GM18505 (cell line): ENCODE results near the gene NAA30.

ENCODE experiments used
- ATAC-seq: cut with Tn5 transposase; IDR thresholded peaks from one replicate; pipeline ENCODE4 v1.9.1; 2021; ENCODE audit not compliant: unreplicated experiment
- POLR2A ChIP-seq: IDR thresholded peaks from 4 replicates; pipeline ENCODE4 v1.6.1; 2011; ENCODE audit warnings: borderline replicate concordance; ENCODE audit not compliant: insufficient read depth, insufficient read length; ENCODE audit errors: extremely low read depth

Gene NAA30

DNA sequence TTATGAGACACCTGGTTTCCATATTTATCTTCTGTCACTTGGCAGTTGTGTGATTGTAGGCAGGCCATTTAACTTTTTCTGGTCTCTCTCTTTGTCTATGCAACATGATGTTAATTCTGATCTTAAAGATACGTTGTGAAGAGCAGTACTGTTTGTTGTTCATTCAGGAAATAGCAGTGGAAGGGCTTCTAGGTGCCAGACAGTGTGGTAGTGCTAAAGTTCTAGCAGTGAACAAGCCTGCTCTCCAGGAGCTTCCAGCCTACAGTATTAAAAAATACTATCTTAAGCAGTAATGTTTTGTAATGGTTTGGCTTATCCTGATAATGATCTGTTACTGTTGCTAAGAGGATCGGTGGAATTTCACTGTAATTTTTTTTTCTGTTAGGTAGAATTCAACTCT lies 15.2 kb downstream of the NAA30 start:
- ATAC-seq: no peak
- no peak for TF ChIP-seq POLR2A

DNA sequence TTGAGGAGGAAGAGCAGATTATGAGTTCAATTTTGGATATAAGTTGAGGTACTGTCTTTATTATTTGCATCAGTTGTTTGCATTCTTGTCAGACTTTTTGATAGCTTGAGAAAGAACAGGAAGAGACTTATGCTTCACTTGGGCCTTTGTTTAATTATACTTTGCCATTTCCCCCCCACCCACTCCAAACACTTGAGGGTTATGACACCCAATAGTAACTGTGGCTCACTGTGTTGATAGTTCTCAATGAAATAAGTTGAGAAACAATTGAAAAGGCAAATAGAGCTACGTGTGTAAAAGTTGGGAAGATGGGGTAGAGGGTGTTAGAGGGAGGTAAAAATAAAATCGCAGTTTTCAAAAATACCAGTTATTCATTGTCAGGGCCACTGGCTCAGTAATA lies 17.7 kb downstream of the NAA30 start:
- no peak for ATAC-seq
- no peak for TF ChIP-seq POLR2A

DNA sequence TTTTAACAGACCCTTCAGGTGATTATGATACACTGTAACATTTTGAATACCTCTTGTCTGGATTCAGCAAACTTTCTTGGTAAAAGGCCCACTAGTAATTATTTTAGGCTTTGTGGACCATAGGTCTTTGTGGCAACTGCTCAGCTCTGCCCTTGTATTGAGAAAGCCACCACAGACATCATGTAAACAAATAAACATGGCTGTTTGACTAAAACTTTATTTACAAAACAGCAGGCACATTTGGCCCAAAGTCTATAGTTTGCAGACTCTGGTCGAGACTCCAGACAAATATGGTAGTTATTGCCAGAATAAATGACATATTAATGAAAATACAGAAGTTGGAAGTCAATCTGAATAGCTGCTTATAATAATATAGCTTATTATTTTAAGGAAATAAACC lies 18.2 kb downstream of the NAA30 start:
- no peak for TF ChIP-seq POLR2A
- ATAC-seq: no peak

DNA sequence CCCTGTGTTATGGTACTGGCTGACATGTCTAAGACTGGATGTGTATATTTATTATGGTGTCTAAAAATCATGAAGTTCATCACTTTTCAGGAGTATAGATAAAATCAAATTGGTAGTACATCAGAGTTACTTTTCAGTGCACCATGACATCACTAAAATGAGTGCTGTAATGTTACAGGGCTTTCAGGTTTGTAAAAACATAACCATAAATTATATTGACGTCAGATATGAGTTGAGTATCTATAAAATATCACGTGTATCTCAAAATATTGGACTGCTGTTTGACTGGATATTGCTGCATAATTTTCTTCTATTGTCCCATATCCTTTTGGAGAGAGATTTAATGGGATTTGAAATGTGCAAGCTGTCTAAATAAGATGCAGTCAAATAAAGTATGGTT lies 22.0 kb downstream of the NAA30 start:
- ATAC-seq: no peak
- TF ChIP-seq POLR2A: no peak

DNA sequence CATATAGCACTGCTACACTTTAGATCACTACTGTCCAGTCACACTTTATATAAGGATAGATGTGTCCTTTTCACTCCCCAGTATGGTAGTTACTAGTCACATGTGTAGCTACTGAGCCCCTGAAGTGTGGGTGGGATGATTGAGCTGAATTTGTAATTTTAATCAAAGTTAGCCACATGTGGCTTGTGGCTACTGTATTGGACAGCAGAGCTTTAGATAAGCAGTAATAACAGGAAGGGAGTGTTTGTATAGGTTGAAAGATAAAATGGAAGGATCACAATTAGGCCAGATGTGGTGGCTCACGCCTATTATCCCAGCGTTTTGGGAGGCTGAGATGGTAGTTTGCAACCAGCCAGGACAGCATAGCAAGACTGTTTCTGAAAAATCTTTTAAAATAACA lies 23.5 kb downstream of the NAA30 start:
- no peak for ATAC-seq
- TF ChIP-seq POLR2A: no peak

DNA sequence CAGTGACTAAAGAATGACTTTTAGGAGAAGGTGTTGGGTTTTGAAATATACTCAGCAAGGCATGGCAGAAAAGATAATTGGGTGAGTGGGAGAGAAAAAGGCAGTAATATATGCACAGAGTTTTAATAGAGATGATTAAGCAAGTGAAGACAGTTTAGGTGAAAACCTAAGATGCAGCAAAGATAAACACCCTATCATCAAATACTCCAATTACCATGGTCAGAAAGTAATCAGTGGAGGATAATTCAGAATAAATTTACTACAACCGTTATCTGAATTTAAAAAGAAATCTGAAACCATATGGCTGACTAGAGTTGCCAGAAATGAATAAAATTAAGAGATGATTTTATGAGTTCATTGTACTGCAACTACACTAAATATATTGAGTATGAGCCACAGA lies 26.8 kb downstream of the NAA30 start:
- no peak for TF ChIP-seq POLR2A
- no peak for ATAC-seq

DNA sequence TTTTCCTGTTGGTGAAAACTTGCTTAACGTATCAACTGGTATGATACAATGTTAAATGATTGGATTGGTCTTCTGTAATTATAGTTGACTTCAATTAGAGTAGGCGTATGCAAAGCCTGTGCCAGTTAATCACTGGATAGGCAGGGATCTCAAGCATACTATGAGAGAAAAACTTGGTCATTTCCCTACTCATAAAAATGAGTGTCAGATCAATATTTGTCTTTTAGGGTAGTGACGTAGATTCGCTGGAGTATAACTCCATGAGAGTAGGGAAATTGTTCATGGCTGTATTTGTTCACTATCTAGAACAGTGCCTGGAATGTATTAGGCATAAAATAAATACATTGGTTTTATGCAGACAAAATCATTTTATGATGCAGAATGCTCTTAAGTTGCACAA lies 28.6 kb downstream of the NAA30 start:
- no peak for ATAC-seq

DNA sequence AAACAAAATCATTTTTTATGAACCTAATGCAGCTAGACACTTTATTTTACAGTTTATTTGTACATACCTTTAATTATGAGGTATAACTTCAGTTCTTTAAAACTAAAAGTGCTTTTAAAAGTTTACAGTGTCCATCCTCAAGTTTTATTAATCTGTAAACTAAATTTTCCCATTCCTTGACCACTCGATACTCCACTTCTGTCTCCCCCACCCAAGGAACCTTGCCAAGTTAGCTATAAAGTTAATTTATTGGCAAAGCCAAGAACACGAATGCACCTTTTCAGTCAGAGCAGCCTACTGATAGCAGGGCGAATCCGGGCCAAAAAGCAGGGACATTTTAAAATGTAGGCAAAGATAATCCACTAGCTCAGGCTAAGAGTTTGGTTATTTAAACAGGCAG lies 29.6 kb downstream of the NAA30 start:
- no peak for ATAC-seq
- no peak for TF ChIP-seq POLR2A

More for the DNA sequence above, 28.6 kb downstream of the NAA30 start:
- TF ChIP-seq POLR2A: no peak

DNA sequence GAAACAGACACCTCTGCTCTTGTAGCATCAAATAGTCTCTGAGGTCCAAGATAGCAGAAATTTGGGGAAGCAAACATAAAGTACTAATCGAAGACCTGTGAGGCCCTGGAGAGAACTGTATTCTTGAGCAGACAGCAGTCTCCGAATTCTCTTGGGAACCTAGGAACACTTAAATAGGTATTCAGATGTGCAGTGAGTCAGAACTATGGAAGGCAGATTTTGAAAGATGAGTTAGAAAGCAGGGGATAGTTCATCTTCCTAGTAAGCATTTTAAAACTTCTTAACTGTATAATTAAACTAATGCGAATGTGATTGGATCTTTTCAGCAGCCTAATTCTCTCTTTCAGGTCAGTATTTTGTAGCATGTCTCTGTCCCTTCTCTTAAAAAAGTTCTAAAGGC lies 30.6 kb downstream of the NAA30 start:
- TF ChIP-seq POLR2A: no peak
- no peak for ATAC-seq

DNA sequence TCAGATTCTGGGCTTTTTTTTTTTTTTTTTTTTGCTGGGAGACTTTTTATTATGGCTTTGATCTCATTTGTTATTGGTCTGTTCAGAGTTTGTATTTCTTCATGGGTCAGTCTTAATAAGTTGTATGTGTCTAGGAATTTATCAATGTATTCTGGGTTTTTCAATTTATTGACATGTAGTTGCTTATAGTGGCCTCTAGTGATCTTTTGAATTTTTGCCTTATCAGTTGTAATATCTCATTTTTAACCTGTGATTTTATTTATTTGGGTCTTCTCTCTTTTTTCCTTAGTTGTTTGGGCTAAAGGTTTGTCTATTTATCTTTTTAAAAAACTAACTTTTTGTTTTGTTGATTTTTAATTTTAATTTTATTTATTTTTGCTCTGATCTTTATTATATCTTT lies 45.5 kb downstream of the NAA30 start:
- ATAC-seq: no peak
- no peak for TF ChIP-seq POLR2A

DNA sequence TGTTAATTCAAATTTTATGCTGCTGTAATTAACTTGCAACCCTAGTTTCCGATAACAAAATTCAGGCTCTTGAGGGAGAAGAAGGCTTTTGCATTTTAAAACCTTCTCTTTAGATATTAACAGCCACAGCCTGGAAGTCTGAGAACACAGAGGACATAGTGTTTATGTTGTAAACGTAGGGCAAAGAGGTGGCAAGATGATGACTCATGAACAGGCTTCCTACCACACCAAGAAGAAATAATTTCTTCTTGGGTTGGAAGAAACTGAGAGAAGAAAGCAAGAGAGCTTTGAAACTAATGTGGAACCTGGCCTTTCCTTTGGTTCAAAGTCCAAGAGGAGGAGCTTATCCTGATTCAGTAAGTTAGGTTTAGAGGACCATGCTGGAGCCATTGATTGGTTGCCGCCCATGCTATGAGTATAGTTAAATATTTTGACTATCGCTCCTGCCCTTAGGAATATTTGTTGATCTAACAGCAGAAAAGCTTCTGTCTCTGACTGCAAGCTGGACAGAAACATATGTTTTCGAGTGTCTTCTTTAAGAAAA lies 71.5 kb downstream of the NAA30 start:
- TF ChIP-seq POLR2A: no peak
- ATAC-seq: no peak

DNA sequence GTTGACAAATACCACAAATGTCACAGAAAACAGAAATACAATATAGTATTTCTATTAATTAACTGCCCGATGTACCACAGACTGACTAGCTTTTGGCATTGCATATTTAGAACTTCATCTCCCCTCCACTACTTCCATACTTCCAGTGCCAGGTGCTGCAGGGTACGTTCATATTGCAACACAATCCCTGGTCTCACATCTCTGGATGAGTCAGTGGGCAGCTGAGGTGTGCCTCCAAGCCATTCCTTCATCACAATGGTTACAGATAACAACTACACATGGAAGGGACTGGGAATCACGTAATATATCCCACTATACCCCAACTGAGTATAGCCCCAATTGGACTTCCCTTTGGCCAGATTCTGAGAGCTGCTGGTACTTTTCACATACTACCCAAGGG lies 72.2 kb downstream of the NAA30 start:
- no peak for ATAC-seq
- no peak for TF ChIP-seq POLR2A

DNA sequence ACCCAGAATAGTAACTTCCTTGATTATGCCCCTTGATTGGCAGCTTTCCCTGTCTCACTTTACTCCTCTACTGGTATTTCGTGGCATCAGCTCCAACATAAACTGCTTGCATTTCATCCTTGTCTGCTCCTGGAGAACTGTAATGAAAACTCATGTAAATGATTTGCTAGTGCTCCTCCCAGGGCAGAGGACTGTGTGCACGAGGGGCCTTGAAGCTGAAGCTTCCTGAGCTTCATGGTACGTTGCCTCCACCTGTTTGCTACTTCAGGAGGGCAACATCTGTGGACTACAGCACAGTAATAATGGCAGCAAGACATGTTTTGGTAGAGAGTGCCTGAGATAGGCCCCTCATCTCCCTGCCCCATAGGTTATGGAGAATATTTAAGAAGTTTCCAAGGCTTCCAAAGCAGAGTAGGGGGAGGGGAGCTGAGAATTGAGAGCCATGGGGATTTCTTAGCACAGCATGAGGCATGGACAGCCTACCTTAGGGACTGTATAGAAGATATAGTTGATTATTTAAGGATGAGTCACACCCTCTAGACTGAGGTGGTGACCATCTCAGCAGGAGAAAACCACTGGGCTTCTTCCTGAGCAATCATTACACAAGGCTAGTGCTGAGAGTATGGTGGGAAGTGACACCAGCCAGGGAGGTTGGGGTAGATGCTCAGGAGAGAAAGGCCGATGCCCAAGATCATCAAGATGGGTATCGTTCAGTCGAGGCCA lies 73.8 kb downstream of the NAA30 start:
- TF ChIP-seq POLR2A: no peak
- ATAC-seq: peak; percentile 83
